ENCODE results near the gene MNAT1.

The MNAT1 gene

DNA sequence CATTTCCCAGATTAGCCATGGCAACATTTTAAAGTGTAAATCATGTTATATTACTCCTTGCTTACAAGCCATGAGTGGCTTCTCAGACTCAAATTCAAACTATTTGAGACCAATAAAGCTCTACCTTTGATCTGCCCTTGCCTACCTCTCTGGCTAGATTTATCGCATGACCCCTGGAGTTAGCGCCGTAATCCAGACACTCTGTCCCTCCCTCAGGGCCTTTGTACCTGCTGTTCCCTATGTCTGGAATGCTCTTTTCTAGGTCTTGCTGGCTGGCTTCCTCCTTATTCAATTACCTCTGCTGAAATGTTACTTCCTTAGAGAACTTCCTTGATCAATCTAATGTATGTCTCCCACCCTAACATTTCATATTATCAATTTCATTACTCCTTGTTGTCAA is 26.7 kb upstream of the MNAT1 start:
- no peaks in the 10 kb centered on the region for H4K20me1 ChIP-seq (ENCODE audit: control insufficient read depth, insufficient read depth, low read depth, low read length)
- H3K27ac ChIP-seq (ENCODE audit: low read depth, low read length): no peak overlapping the region
- no peak overlapping the region for H3K4me3 ChIP-seq (ENCODE audit: low read length)
- no peaks in the 10 kb centered on the region for H3F3A ChIP-seq (ENCODE audit: control insufficient read depth, insufficient read depth)
- H3K4me1 ChIP-seq (ENCODE audit: control insufficient read depth, low read length): no peaks in the 10 kb centered on the region
- no peaks in the 10 kb centered on the region for H3K9me3 ChIP-seq (ENCODE audit: control insufficient read depth, insufficient read depth, low read length)
- no peaks in the 10 kb centered on the region for H3K9me2 ChIP-seq (replicated peaks; ENCODE audit: control insufficient read depth, low read length)
- TF ChIP-seq, protein P1, sequence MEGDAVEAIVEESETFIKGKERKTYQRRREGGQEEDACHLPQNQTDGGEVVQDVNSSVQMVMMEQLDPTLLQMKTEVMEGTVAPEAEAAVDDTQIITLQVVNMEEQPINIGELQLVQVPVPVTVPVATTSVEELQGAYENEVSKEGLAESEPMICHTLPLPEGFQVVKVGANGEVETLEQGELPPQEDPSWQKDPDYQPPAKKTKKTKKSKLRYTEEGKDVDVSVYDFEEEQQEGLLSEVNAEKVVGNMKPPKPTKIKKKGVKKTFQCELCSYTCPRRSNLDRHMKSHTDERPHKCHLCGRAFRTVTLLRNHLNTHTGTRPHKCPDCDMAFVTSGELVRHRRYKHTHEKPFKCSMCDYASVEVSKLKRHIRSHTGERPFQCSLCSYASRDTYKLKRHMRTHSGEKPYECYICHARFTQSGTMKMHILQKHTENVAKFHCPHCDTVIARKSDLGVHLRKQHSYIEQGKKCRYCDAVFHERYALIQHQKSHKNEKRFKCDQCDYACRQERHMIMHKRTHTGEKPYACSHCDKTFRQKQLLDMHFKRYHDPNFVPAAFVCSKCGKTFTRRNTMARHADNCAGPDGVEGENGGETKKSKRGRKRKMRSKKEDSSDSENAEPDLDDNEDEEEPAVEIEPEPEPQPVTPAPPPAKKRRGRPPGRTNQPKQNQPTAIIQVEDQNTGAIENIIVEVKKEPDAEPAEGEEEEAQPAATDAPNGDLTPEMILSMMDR (IDR thresholded peaks at IDR 0.05; ENCODE audit: low read depth, low read length, poor library complexity, severe bottlenecking): no peak
- no peaks in the 10 kb centered on the region for H3K79me2 ChIP-seq (ENCODE audit: control insufficient read depth, low read length)
- H3K4me2 ChIP-seq (ENCODE audit: low read length): no peak overlapping the region
- no peaks in the 10 kb centered on the region for H3K36me3 ChIP-seq (ENCODE audit: control insufficient read depth, low read length)
- no peaks in the 10 kb centered on the region for H3K27me3 ChIP-seq (ENCODE audit: control insufficient read depth, low read length)

DNA sequence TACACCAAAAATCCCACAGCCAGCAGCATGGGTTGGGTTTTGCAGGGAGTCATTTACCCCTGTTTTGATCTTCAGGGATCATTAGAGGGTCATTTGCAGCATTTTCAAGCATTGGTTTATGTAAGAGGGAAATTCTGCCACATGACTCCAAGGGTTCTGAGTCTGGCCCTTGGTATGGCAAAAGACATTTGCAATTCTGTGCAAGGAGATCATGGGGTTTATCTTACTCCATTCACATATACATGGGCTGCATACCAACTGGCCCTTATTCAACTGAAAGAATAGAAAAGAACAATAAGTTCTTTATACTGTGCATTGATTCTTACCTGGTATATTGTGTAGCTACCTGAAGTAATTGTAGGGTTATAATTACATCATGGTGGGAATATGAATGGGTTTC is 24.1 kb upstream of the MNAT1 start:
- no peak overlapping the region for H3K4me2 ChIP-seq (ENCODE audit: low read length)
- H3K27ac ChIP-seq (ENCODE audit: low read depth, low read length): no peak overlapping the region
- no peaks in the 10 kb centered on the region for H3K9me3 ChIP-seq (ENCODE audit: control insufficient read depth, insufficient read depth, low read length)
- no peaks in the 10 kb centered on the region for H3K79me2 ChIP-seq (ENCODE audit: control insufficient read depth, low read length)
- TF ChIP-seq EZH2phosphoT487 (IDR thresholded peaks at IDR 0.05; ENCODE audit: borderline replicate concordance, low read length): no peak
- TF ChIP-seq, protein P1 (IDR thresholded peaks at IDR 0.05; ENCODE audit: low read depth, low read length, poor library complexity, severe bottlenecking): no peak
- no peaks in the 10 kb centered on the region for H4K20me1 ChIP-seq (ENCODE audit: control insufficient read depth, insufficient read depth, low read depth, low read length)
- no peaks in the 10 kb centered on the region for H3K27me3 ChIP-seq (ENCODE audit: control insufficient read depth, low read length)
- no peaks in the 10 kb centered on the region for H3K36me3 ChIP-seq (ENCODE audit: control insufficient read depth, low read length)
- no peaks in the 10 kb centered on the region for H3K4me1 ChIP-seq (ENCODE audit: control insufficient read depth, low read length)
- H3K4me3 ChIP-seq (ENCODE audit: low read length): no peak overlapping the region
- no peaks in the 10 kb centered on the region for H3K9me2 ChIP-seq (replicated peaks; ENCODE audit: control insufficient read depth, low read length)
- no peaks in the 10 kb centered on the region for H3F3A ChIP-seq (ENCODE audit: control insufficient read depth, insufficient read depth)

DNA sequence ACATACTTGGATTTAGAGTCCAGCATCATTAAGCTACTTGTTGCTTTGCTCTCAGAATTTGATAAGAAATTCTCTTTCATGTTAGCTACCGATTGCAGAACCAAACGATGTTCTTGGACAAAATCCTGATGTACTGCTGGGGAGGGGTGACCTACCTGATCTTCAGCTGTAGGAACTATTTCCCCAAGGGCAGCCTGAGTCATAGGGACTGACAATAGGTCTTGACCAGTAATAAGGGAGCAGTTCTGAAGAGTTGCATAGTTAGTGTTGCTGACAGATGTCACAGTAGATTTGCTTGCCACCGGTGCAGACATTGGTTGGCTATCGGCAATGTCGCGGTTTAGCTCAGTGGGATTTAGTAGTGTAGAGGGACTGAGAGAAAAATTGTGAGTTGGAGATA is 21.0 kb upstream of the MNAT1 start:
- no peaks in the 10 kb centered on the region for H3K9me2 ChIP-seq (replicated peaks; ENCODE audit: control insufficient read depth, low read length)
- no peaks in the 10 kb centered on the region for H3K79me2 ChIP-seq (ENCODE audit: control insufficient read depth, low read length)
- H3K9me3 ChIP-seq (ENCODE audit: control insufficient read depth, insufficient read depth, low read length): no peaks in the 10 kb centered on the region
- H3K36me3 ChIP-seq (ENCODE audit: control insufficient read depth, low read length): no peaks in the 10 kb centered on the region
- no peaks in the 10 kb centered on the region for H4K20me1 ChIP-seq (ENCODE audit: control insufficient read depth, insufficient read depth, low read depth, low read length)
- no peak overlapping the region for H3K27ac ChIP-seq (ENCODE audit: low read depth, low read length)
- no peaks in the 10 kb centered on the region for H3K27me3 ChIP-seq (ENCODE audit: control insufficient read depth, low read length)
- no peaks in the 10 kb centered on the region for H3F3A ChIP-seq (ENCODE audit: control insufficient read depth, insufficient read depth)
- TF ChIP-seq, protein P1 (IDR thresholded peaks at IDR 0.05; ENCODE audit: low read depth, low read length, poor library complexity, severe bottlenecking): no peak
- H3K4me3 ChIP-seq (ENCODE audit: low read length): no peak overlapping the region
- H3K4me1 ChIP-seq (ENCODE audit: control insufficient read depth, low read length): no peaks in the 10 kb centered on the region
- H3K4me2 ChIP-seq (ENCODE audit: low read length): no peak overlapping the region

- TF ChIP-seq, protein P1 (IDR thresholded peaks at IDR 0.05; ENCODE audit: low read depth, low read length, poor library complexity, severe bottlenecking): no peak
- no peak for TF ChIP-seq EZH2phosphoT487 (IDR thresholded peaks at IDR 0.05; ENCODE audit: borderline replicate concordance, low read length)
- Histone ChIP-seq H3K9me3 (ENCODE audit: control insufficient read depth, insufficient read depth, low read length) (no peaks in the 10 kb centered on the region), H3K4me3 (ENCODE audit: low read length) (no peak overlapping the region), H3F3A (ENCODE audit: control insufficient read depth, insufficient read depth) (0 out of 2 replicates have a peak, but pooled peaks cover 6% of the 10 kb centered on the region), H3K79me2 (ENCODE audit: control insufficient read depth, low read length) (no peaks in the 10 kb centered on the region), H4K20me1 (ENCODE audit: control insufficient read depth, insufficient read depth, low read depth, low read length) (no peaks in the 10 kb centered on the region), H3K9me2 (replicated peaks; ENCODE audit: control insufficient read depth, low read length) (no peaks in the 10 kb centered on the region), H3K36me3 (ENCODE audit: control insufficient read depth, low read length) (no peaks in the 10 kb centered on the region), H3K27ac (ENCODE audit: low read depth, low read length) (no peak overlapping the region), H3K4me2 (ENCODE audit: low read length) (no peak overlapping the region), H3K4me1 (ENCODE audit: control insufficient read depth, low read length) (peaks cover 13% of the 10 kb centered on the region), H3K27me3 (ENCODE audit: control insufficient read depth, low read length) (peaks cover 17% of the 10 kb centered on the region)
Measured at GRCh38 chr14:60720391-60720790, 14.2 kb upstream of the MNAT1 start.
